Activated gamma-delta T cell treated with anti-CD3 and anti-CD28 coated beads, Interleukin-2, amount 50 U/mL, for 16 hours (primary cell): ENCODE measurements around the gene HBP1.
"Not testable (repeated sequence)": the region's sequence is repeated elsewhere in the genome, so short reads cannot be mapped to it uniquely, and the experiment has no call there.

Source experiments
- DNase-seq: peaks from one replicate; pipeline ENCODE4 v3.0.0-alpha.2; 2020; ENCODE audit warnings: low read depth

HBP1 gene

GRCh38 chr7:107168233-107169119 lies at the start of gene HBP1:
HBP1 (plus strand) TSS chr7:107169003; CDS start chr7:107179894, 10,891 bp downstream.
- peak; percentile 96 for DNase-seq

GRCh38 chr7:107119376-107120105 lies 49.3 kb upstream of the HBP1 start:
- no peak for DNase-seq

- DNase-seq, result no peak
Measured at GRCh38 chr7:107122486-107122911, 46.3 kb upstream of the HBP1 start.

- no peak for DNase-seq
Measured at GRCh38 chr7:107123392-107123791, 45.4 kb upstream of the HBP1 start.

GRCh38 chr7:107125475-107125874 lies 43.3 kb upstream of the HBP1 start:
- no peak for DNase-seq

- no peak for DNase-seq
Measured at GRCh38 chr7:107128217-107128616, 40.6 kb upstream of the HBP1 start.

- DNase-seq, result no peak
Measured at GRCh38 chr7:107128748-107129147, 40.1 kb upstream of the HBP1 start.

GRCh38 chr7:107130487-107131220 lies 38.1 kb upstream of the HBP1 start:
- DNase-seq, result no peak

- no peak for DNase-seq
Measured at GRCh38 chr7:107133396-107133795, 35.4 kb upstream of the HBP1 start.

- DNase-seq, result no peak
Measured at GRCh38 chr7:107138696-107139420, 29.9 kb upstream of the HBP1 start.

- DNase-seq, result not testable (repeated sequence)
Measured at GRCh38 chr7:107143875-107144274, 24.9 kb upstream of the HBP1 start.

- no peak for DNase-seq
Measured at GRCh38 chr7:107145067-107145838, 23.6 kb upstream of the HBP1 start.

GRCh38 chr7:107147464-107148393 lies 21.1 kb upstream of the HBP1 start:
- no peak for DNase-seq

- DNase-seq, result no peak
Measured at GRCh38 chr7:107148721-107149120, 20.1 kb upstream of the HBP1 start.

GRCh38 chr7:107149863-107150262 lies 18.9 kb upstream of the HBP1 start:
- DNase-seq, result no peak

- DNase-seq, result peak; percentile 67
Measured at GRCh38 chr7:107150375-107151073, 18.3 kb upstream of the HBP1 start.

- no peak for DNase-seq
Measured at GRCh38 chr7:107151538-107151937, 17.3 kb upstream of the HBP1 start.

- DNase-seq, result no peak
Measured at GRCh38 chr7:107152011-107152410, 16.8 kb upstream of the HBP1 start.

GRCh38 chr7:107154826-107155225 lies 14.0 kb upstream of the HBP1 start:
- no peak for DNase-seq
